Uterus (tissue), 4 donors: ENCODE measurements around the gene NHLRC2. TPM values are rescaled to one million over a fixed set of nuclear protein-coding genes. Genes with fewer than 3 reads are reported as not detected.
"Not testable (repeated sequence)": the region's sequence is repeated elsewhere in the genome, so short reads cannot be mapped to it uniquely, and the experiment has no call there.

ENCODE experiments used
- DNase-seq, 2 donors: peaks; one replicate each; pipeline ENCODE4 v3.0.0-alpha.2; 2019 to 2020
- H3K27ac ChIP-seq, 2 donors: fragments of 200-600 bp; sonication (generic); 1 replicate in 1 of 2; 2 replicates in 1 of 2; pipeline ENCODE4 v1.5.1; 2016 to 2018
- H3K27me3 ChIP-seq, 2 donors: fragments of 200-600 bp; sonication (generic); one replicate each; pipeline ENCODE4 v1.5.1; 2018 to 2019; ENCODE audit warnings: control low read depth in 1 of 2
- H3K36me3 ChIP-seq, 2 donors: fragments of 200-600 bp; sonication (generic); one replicate each; pipeline ENCODE4 v1.5.1; 2019; ENCODE audit warnings: control low read depth in 1 of 2
- H3K4me1 ChIP-seq, 2 donors: fragments of 200-600 bp; sonication (generic); one replicate each; pipeline ENCODE4 v1.5.1; 2018 to 2019; ENCODE audit warnings: control low read depth in 1 of 2
- H3K4me3 ChIP-seq, 2 donors: fragments of 200-600 bp; sonication (generic); 1 replicate in 1 of 2; 2 replicates in 1 of 2; pipeline ENCODE4 v1.5.1; 2018 to 2019; ENCODE audit warnings: mild to moderate bottlenecking in 1 of 2
- H3K9me3 ChIP-seq, 2 donors: fragments of 200-600 bp; sonication (generic); one replicate each; pipeline ENCODE4 v1.5.1; 2019; ENCODE audit warnings: control low read depth in 1 of 2
- POLR2A ChIP-seq, 2 donors: fragments of 450-650 bp; IDR thresholded peaks; one replicate each; pipeline ENCODE4 v1.6.1; 2016; ENCODE audit warnings: antibody characterized with exemption in 2 of 2, mild to moderate bottlenecking in 1 of 2, moderate library complexity in 1 of 2
- intact Hi-C: fragments of 100-400 bp; cut with DNase I; formaldehyde crosslinking; loops from one replicate; pipeline ENCODE4 v1.15.1; 2023; ENCODE audit warnings: low total_unique reads
- total RNA-seq, 4 donors: library from RNA; depleted of rRNA in 3 of 4; stranded (reverse); fragments of >200 nt in 3 of 4; gene quantifications; one replicate each; pipeline versions ENCODE4 v1.1.0 to v1.2.4, GENCODE V29; 2014 to 2023
- TF ChIP-seq, protein P1 (sequence below), 4 experiments: fragments of 200-600 bp in 2 of 4; fragments of 450-650 bp in 2 of 4; sonication (generic) in 2 of 4; IDR thresholded peaks; one replicate each; pipeline ENCODE4 v1.5.1; 2016 to 2019; ENCODE audit warnings: antibody characterized with exemption in 4 of 4, mild to moderate bottlenecking in 2 of 4, moderate library complexity in 1 of 4
- donor health status: DM: yes; HTN: yes; CAD: no.

NHLRC2 gene, protein sequence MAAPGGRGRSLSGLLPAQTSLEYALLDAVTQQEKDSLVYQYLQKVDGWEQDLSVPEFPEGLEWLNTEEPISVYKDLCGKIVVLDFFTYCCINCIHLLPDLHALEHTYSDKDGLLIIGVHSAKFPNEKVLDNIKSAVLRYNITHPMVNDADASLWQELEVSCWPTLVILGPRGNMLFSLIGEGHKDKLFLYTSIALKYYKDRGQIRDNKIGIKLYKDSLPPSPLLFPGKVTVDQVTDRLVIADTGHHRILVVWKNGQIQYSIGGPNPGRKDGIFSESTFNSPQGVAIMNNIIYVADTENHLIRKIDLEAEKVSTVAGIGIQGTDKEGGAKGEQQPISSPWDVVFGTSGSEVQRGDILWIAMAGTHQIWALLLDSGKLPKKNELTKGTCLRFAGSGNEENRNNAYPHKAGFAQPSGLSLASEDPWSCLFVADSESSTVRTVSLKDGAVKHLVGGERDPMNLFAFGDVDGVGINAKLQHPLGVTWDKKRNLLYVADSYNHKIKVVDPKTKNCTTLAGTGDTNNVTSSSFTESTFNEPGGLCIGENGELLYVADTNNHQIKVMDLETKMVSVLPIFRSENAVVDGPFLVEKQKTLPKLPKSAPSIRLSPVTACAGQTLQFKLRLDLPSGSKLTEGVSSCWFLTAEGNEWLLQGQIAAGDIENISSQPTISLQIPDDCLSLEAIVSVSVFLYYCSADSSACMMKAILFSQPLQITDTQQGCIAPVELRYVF
- 10 to 100 TPM in 3 of 4 donors, 1 to 10 TPM in 1; 9.0 to 70.3 (median 37.1) TPM for total RNA-seq

DNA sequence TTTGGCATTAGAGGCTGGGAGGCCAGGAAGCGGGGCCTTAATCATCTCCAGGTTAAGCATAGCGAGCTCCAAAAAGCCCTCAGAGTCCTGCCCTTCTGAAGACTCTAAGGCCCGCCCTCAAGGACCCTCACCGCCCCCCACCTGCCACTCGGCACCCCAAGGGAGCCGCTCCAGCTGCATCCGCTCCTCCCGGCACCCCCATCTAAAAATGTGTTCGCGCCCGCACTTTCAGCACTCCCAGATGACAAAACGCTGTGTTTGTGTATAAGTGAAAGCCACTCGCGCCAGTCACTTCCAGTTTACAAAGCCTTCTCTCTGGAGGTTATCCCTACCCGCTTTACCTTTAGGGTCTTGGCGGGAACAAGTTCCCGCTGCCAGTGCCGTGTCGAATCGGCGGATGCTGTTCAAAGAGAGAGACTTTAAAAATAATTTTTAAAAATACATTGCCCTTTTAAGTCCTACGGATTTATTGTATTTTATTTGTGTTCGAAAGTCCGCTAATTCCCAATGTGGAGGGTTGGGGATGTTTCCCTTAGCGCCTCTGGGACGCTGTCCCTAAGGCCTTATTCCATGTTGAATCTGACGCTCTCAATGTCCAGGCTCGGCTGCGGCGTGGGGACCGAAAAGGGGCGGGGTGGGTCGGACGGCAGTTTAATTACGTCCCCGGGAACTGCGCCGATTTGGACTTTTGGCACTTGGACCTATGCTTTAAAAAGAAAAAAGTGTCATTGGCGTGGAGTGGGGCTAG is at the start of gene NHLRC2, which contains the start of gene DCLRE1A:
TSS of gene NHLRC2 (plus strand) at position 649 of the 748 bp plus-strand sequence. CDS start 212 bp downstream, outside the sequence.
TSS of gene DCLRE1A (minus strand) at position 70 of the 748 bp plus-strand sequence. CDS start 900 bp downstream, outside the sequence.
- H3K4me3 ChIP-seq: peak within 1 kb of the TSS; percentile 77 to 81
- H3K27me3 ChIP-seq: no peaks in the 10 kb centered on the region
- DNase-seq: peak; percentile 67 to 76
- intact Hi-C loops: no loop called here
- H3K9me3 ChIP-seq: no peaks in the 10 kb centered on the region
- H3K36me3 ChIP-seq: no peaks in the 10 kb centered on the region
- TF ChIP-seq, protein P1, sequence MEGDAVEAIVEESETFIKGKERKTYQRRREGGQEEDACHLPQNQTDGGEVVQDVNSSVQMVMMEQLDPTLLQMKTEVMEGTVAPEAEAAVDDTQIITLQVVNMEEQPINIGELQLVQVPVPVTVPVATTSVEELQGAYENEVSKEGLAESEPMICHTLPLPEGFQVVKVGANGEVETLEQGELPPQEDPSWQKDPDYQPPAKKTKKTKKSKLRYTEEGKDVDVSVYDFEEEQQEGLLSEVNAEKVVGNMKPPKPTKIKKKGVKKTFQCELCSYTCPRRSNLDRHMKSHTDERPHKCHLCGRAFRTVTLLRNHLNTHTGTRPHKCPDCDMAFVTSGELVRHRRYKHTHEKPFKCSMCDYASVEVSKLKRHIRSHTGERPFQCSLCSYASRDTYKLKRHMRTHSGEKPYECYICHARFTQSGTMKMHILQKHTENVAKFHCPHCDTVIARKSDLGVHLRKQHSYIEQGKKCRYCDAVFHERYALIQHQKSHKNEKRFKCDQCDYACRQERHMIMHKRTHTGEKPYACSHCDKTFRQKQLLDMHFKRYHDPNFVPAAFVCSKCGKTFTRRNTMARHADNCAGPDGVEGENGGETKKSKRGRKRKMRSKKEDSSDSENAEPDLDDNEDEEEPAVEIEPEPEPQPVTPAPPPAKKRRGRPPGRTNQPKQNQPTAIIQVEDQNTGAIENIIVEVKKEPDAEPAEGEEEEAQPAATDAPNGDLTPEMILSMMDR (IDR thresholded peaks at IDR 0.05): no peak
- peak within 1 kb of the TSS; percentile 86 to 93 for H3K27ac ChIP-seq
- no peaks in the 10 kb centered on the region for H3K4me1 ChIP-seq

DNA sequence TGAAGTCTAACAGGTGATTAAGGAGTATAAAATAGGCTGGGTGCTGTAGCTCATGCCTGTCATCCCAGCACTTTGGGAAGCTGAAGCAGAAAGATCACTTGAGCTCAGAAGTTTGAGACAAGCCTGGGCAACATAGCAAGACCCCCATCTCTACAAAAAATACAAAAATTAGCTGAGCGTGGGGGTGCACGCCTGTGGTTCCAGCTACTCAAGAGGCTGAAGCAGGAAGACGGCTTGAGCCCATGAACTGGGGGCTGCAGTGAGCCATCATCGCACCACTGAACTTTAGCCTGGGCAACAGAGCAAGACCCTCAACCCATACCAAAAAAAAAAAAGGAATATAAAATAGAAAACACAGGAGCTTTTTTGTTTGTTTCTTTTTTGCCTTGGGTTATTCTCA is 48.0 kb upstream of the NHLRC2 start:
- intact Hi-C loops: loop anchor here (10.0 kb wide), 1 partner anchor 298 kb away; no protein-coding TSS in a partner anchor
- TF ChIP-seq, protein P1 (IDR thresholded peaks at IDR 0.05): no peak
- no peak for TF ChIP-seq POLR2A (IDR thresholded peaks at IDR 0.05)
- no peaks in the 10 kb centered on the region for H3K36me3 ChIP-seq
- no peak overlapping the region for H3K4me3 ChIP-seq
- no peak overlapping the region for H3K27ac ChIP-seq
- H3K4me1 ChIP-seq: no peaks in the 10 kb centered on the region
- H3K9me3 ChIP-seq: no peaks in the 10 kb centered on the region
- DNase-seq: no peak
- H3K27me3 ChIP-seq: no peaks in the 10 kb centered on the region

DNA sequence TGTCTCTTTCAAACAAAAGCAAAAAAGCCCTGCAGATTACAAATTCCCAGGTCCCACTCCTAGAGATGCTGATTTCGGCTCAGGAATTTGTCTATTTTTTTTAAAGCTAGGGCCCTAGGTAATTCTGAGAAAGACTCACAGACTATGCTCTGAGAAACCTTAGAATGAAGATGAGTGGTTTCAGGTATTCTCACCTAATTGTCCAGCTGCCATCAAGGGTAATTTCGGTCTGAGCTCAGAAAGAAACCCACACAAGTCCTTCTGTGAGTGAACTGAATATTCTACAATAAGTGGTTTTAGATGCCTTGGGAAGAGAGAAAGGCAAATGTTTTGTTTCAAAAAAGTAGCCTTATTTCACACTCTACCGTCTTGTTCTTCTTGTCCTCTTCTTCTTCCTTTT is 46.3 kb upstream of the NHLRC2 start:
- no peaks in the 10 kb centered on the region for H3K36me3 ChIP-seq
- no peak for DNase-seq
- TF ChIP-seq, protein P1 (IDR thresholded peaks at IDR 0.05): no peak
- TF ChIP-seq POLR2A (IDR thresholded peaks at IDR 0.05): no peak
- intact Hi-C loops: loop anchor here (10.0 kb wide), 1 partner anchor 297 kb away; no protein-coding TSS in a partner anchor
- no peak overlapping the region for H3K4me3 ChIP-seq
- no peaks in the 10 kb centered on the region for H3K4me1 ChIP-seq
- no peak overlapping the region for H3K27ac ChIP-seq
- H3K27me3 ChIP-seq: no peaks in the 10 kb centered on the region
- H3K9me3 ChIP-seq: no peaks in the 10 kb centered on the region

DNA sequence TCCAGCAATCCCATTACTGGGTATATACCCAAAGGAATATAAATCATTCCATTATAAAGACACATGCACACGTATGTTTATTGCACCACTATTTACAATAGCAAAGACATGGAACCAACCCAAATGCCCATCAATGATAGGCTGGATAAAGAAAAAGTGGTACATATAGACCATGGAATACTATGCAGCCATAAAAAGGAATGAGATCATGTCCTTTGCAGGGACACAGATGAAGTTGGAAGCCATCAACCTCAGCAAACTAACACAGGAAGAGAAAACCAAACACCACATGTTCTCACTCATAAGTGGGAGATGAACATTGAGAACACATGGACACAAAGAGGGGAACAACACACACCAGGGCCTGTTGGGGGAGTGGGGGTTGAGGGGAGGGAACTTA is 39.8 kb upstream of the NHLRC2 start:
- intact Hi-C loops, H3K27ac ChIP-seq, H3K36me3 ChIP-seq, H3K4me3 ChIP-seq, H3K27me3 ChIP-seq, DNase-seq, H3K9me3 ChIP-seq, H3K4me1 ChIP-seq: not testable (repeated sequence)

DNA sequence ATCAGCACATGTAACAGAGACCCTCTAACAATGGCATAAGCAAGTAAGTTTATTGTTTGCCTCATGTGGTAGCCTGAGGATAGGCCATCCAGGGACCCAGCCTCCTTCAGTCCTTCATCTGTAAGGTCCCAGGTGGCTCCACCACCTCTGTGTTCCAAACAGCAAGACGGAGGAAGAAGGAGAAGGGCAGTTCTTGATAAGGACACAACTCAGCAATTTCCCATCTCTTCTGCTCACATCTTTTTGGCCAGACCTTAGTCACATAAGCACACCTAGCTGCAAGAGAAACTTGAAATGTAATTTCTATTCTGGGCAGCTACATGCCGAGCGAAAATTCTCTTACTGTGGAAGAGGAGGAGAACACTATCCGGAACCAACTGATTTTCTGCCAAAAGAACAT is 34.5 kb upstream of the NHLRC2 start:
- H3K36me3 ChIP-seq: no peaks in the 10 kb centered on the region
- no peak for DNase-seq
- H3K9me3 ChIP-seq: no peaks in the 10 kb centered on the region
- H3K27me3 ChIP-seq: no peaks in the 10 kb centered on the region
- no peak overlapping the region for H3K4me3 ChIP-seq
- intact Hi-C loops: no loop called here
- no peak overlapping the region for H3K27ac ChIP-seq
- TF ChIP-seq, protein P1 (IDR thresholded peaks at IDR 0.05): no peak
- TF ChIP-seq POLR2A (IDR thresholded peaks at IDR 0.05): no peak
- no peaks in the 10 kb centered on the region for H3K4me1 ChIP-seq
